GM12801 (cell line): ENCODE measurements around the gene TMEM198.

Experiments used
- TF ChIP-seq, protein P1 (sequence below): IDR thresholded peaks from one replicate; pipeline ENCODE4 v1.5.1; 2011; ENCODE audit warnings: control low read depth; ENCODE audit not compliant: insufficient read length; ENCODE audit errors: extremely low read depth

Gene TMEM198

DNA sequence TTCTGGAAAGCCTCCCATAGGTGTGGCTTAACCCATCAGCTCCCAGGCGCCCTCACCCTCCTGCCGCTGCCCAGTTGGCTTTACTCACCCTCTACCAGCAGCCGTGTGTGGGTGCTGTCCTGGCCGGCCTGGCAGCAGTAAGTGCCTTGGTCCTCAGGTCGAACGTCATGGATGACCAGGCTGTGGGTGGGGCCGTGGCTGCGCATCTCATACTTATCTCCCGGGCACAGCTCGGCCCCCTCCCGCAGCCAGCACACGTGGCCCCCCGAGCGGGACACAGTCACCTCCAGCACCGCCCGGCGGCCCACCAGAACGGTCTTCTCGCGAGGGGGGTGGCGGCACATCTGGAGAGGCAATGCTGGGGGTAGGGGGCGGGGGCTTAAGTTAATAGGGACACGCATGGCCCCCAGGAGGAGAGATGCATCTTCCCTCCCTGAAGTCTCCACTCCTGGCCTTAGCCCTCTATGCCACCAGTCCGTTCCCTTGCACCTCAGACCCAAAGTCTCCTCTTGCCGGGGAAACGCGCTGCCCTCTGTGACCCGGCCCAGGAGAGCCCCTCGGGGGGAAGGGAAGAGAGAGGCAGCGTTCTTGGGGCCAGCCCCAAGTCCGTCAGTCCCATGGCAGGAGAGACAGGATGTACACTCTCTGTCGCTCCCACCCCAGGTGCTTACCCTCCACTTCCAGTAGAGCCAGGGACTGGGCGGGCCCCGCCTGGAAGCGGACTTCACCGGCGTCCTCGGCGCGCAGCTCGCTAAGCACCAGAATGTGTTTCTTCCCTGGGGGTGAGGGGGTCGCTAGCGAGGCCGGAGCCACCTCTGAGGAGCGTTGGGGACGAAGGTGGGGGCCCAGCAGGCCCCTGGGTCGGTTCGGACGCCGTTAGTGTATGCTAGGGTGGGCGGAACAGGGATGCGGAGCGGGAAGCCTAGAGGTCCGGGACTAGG is 7.9 kb downstream of the TMEM198 start:
- TF ChIP-seq, protein P1, sequence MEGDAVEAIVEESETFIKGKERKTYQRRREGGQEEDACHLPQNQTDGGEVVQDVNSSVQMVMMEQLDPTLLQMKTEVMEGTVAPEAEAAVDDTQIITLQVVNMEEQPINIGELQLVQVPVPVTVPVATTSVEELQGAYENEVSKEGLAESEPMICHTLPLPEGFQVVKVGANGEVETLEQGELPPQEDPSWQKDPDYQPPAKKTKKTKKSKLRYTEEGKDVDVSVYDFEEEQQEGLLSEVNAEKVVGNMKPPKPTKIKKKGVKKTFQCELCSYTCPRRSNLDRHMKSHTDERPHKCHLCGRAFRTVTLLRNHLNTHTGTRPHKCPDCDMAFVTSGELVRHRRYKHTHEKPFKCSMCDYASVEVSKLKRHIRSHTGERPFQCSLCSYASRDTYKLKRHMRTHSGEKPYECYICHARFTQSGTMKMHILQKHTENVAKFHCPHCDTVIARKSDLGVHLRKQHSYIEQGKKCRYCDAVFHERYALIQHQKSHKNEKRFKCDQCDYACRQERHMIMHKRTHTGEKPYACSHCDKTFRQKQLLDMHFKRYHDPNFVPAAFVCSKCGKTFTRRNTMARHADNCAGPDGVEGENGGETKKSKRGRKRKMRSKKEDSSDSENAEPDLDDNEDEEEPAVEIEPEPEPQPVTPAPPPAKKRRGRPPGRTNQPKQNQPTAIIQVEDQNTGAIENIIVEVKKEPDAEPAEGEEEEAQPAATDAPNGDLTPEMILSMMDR, result no peak

DNA sequence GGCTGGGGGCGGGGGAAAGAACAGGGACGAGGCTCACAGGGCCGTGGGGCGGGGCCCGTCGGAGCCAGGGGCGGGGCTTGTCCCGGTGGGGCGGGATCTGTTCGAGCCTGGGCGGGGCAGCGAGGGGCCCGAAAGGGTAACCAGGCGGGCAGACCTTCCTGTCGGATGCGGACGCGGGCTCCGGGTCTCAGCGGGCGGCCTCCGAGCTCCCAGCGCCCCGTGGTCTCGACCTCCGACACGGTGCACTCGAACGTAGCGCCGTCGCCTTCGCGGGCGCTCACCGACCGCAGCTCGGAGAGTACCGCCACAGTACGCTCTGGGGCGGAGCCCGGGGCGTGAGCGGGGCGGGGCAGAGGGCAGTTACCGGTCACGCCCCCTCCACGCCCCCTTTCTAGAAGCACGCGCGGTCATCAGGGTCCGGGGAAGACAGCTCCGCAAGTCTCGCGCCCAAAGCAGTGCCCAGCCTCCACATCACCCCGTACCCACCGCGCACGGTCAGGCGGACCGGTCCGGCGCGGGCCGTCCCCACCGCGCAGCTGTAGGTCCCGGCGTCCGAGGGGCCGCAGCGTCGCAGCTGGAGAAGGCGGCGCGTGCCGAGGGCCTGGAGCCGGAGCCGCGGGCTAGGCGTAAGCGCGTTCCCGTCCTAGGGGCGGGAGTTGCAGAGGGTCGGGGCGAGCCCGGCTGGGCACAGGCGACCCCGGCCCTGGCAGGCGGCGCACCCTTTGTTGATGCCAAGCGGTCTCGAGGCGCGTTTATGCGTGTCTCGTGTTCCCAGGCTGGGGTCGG is 8.7 kb downstream of the TMEM198 start:
- TF ChIP-seq, protein P1, result no peak

DNA sequence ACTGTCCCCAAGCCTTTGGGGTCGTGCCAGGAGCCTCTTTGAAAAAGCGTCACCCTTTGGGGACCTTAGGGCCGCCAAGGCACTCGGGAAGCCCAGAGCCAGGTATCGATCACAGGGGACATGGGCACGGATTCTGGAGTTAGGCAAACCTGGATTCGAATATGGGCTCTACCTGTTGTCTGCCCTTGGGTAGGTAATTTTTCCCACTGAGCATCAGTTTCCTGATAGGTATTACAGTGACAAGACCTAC is 9.3 kb downstream of the TMEM198 start:
- TF ChIP-seq, protein P1, result no peak

DNA sequence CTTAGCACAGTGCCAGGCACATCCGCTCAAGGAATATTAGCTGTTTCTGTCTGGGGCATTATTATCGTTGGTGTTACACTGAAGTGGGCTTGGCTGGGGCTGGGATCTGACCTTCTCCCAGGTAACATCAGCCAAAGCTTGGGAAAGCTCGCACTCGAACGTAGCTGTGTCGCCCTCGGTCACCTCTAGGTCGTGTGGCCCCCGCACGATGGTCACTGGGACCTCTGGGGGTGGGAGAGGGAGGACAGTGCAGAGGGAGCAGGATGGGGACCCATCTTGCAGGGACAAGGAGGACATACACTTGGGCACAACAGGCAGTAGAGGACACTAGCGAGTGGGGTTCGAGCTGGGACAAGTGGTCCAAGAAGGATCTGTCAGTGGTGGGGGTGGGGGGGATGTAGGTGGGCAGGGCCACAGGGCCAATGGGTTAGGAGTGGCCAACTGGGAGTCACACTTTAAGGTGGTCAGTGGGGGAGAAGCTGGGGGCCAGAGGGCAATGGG is 9.7 kb downstream of the TMEM198 start:
- TF ChIP-seq, protein P1, result no peak

DNA sequence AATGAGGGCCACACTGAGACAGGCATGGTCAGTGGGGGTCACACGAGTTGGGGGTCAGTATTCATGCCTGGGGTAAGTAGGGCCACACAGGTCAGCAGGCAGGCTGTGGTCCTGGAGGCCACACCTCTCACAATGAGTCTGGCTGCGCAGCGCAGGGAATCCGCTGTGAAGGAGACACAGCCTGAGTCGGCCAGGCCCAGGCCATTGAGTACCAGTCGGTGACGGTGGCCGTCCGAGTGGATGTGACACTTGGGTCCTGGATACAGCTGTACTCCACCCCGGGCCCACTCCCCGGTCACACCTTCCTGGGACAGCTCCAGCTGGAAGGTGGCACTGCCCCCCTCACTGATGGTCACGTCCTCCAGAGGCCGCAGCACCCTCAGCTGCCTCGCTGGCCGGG is 10.5 kb downstream of the TMEM198 start:
- TF ChIP-seq, protein P1, result no peak

DNA sequence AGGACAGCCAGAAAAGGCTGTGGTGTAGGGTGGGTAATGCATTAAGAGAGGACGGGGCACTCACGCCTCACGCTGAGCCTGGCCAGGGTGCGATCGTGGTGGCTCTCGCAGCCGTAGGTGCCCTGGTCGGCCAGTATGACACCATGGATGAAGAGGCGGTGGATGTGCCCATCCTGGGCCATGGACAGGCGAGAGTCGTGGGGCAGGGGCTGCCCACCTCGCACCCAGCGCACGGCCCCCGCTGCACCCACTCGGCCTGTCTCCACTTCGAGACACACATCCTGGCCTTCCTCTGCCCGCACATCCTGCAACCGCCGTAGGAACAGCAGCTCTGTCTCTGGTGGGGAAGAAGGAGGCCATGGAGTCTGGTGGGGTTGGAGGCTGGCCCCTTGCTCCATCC is 12.1 kb downstream of the TMEM198 start:
- TF ChIP-seq, protein P1, result no peak

DNA sequence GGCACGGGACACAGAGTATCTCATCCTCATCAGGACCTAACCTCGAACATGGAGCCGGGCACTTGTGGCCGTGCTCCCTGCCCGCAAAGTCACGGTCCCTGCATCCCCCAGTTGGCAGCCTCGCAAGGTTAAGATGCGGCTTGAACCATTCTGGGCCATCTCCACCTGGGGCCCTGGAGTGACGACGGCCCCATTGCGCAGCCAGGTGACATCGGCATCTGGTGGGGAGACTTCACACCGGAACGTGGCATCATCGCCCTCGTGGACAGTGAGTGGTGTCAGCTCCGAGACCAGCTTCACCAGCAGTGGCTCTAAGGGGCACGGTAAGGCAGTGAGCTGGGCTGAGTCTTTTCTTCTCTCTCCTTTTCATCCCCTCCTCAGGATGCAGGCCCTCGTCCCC is 12.6 kb downstream of the TMEM198 start:
- TF ChIP-seq, protein P1, result no peak
